Breast epithelium (tissue), 4 donors: Measurements from ENCODE around the gene SORL1. TPM values are rescaled to one million over a fixed set of nuclear protein-coding genes. Genes with fewer than 3 reads are reported as not detected.

Experiments used
- DNase-seq, 2 donors: peaks; one replicate each; pipeline ENCODE4 v3.0.0-alpha.2; 2019; ENCODE audit warnings: low spot score in 2 of 2
- H3K27ac ChIP-seq, 2 donors: fragments of 200-600 bp; sonication (generic) in 1 of 2; one replicate each; pipeline ENCODE4 v1.5.1; 2016 to 2019; ENCODE audit warnings: mild to moderate bottlenecking in 1 of 2
- H3K27me3 ChIP-seq, 2 donors: fragments of 200-600 bp; sonication (generic) in 1 of 2; one replicate each; pipeline versions ENCODE4 v1.5.1 to v1.6.0; 2017 to 2019; ENCODE audit warnings: control low read depth in 1 of 2, mild to moderate bottlenecking in 1 of 2
- H3K36me3 ChIP-seq: fragments of 200-600 bp; one replicate; pipeline ENCODE4 v1.5.1; 2019
- H3K4me1 ChIP-seq, 2 donors: fragments of 200-600 bp; sonication (generic); one replicate each; pipeline ENCODE4 v1.5.1; 2016 to 2019; ENCODE audit warnings: control low read depth in 1 of 2
- H3K4me3 ChIP-seq, 3 donors: fragments of 200-600 bp; sonication (generic); 1 replicate in 2 of 3; 2 replicates in 1 of 3; pipeline ENCODE4 v1.5.1; 2016 to 2019; ENCODE audit warnings: mild to moderate bottlenecking in 3 of 3, moderate library complexity in 2 of 3
- H3K9me3 ChIP-seq, 2 donors: fragments of 200-600 bp; sonication (generic) in 1 of 2; one replicate each; pipeline ENCODE4 v1.5.1; 2016 to 2019; ENCODE audit warnings: control low read depth in 1 of 2
- CTCF ChIP-seq, 3 donors: fragments of 450-650 bp; IDR thresholded peaks; one replicate each; pipeline ENCODE4 v1.5.1; 2016 to 2017; ENCODE audit warnings: antibody characterized with exemption in 3 of 3, mild to moderate bottlenecking in 3 of 3, moderate library complexity in 3 of 3
- POLR2A ChIP-seq: fragments of 450-650 bp; IDR thresholded peaks from one replicate; pipeline ENCODE4 v1.6.1; 2016; ENCODE audit warnings: antibody characterized with exemption, mild to moderate bottlenecking, moderate library complexity
- POLR2AphosphoS5 ChIP-seq, 3 donors: sonication (generic); formaldehyde crosslinking; IDR thresholded peaks; one replicate each; pipeline ENCODE4 v1.6.1; 2017; ENCODE audit warnings: antibody characterized with exemption in 3 of 3
- intact Hi-C: fragments of 100-400 bp; cut with DNase I; formaldehyde crosslinking; loops from one replicate; pipeline ENCODE4 v1.15.1; 2023; ENCODE audit warnings: low total_unique reads
- total RNA-seq, 3 donors: library from RNA; depleted of rRNA; stranded (reverse); fragments of >200 nt; gene quantifications; one replicate each; pipeline ENCODE4 v1.1.0, GENCODE V29; 2016

Gene SORL1
- total RNA-seq, 3 donors from 2014 or later = 3.5 to 64.0 (median 50.8) TPM

- Histone ChIP-seq H3K27ac (no peak overlapping the region), H3K4me3 (no peak overlapping the region), H3K9me3 (no peaks in the 10 kb centered on the region), H3K27me3 (no peaks in the 10 kb centered on the region), H3K36me3 (no peaks in the 10 kb centered on the region), H3K4me1 (no peaks in the 10 kb centered on the region)
- no peak for TF ChIP-seq CTCF (IDR thresholded peaks at IDR 0.05)
- no peak for TF ChIP-seq POLR2A
- TF ChIP-seq POLR2AphosphoS5 (IDR thresholded peaks at IDR 0.05) = no peak
- intact Hi-C loops = no loop called here
- no peak for DNase-seq
These were observed 22.6 kb upstream of the SORL1 start for GRCh38 chr11:121429556-121429955.

GRCh38 chr11:121431820-121432526 is 20.1 kb upstream of the SORL1 start:
- intact Hi-C loops = no loop called here
- Histone ChIP-seq H3K4me3 (no peak overlapping the region), H3K27ac (no peak overlapping the region), H3K27me3 (no peaks in the 10 kb centered on the region), H3K9me3 (no peaks in the 10 kb centered on the region), H3K4me1 (no peaks in the 10 kb centered on the region), H3K36me3 (no peaks in the 10 kb centered on the region)
- no peak for TF ChIP-seq CTCF (IDR thresholded peaks at IDR 0.05)
- TF ChIP-seq POLR2AphosphoS5 (IDR thresholded peaks at IDR 0.05) = no peak
- TF ChIP-seq POLR2A = no peak
- no peak for DNase-seq

- Histone ChIP-seq H3K9me3 (no peaks in the 10 kb centered on the region), H3K4me1 (no peaks in the 10 kb centered on the region), H3K4me3 (no peak overlapping the region), H3K36me3 (no peaks in the 10 kb centered on the region), H3K27ac (no peak overlapping the region), H3K27me3 (no peaks in the 10 kb centered on the region)
- no peak for DNase-seq
- TF ChIP-seq POLR2AphosphoS5 (IDR thresholded peaks at IDR 0.05) (no peak), POLR2A (no peak), CTCF (IDR thresholded peaks at IDR 0.05) (no peak)
- intact Hi-C loops = no loop called here
These were observed 17.0 kb upstream of the SORL1 start for GRCh38 chr11:121435132-121435531.

- intact Hi-C loops = no loop called here
- no peak for DNase-seq
- Histone ChIP-seq H3K4me3 (no peak overlapping the region), H3K9me3 (no peaks in the 10 kb centered on the region), H3K36me3 (no peaks in the 10 kb centered on the region), H3K4me1 (no peaks in the 10 kb centered on the region), H3K27me3 (no peaks in the 10 kb centered on the region), H3K27ac (no peak overlapping the region)
- TF ChIP-seq CTCF (IDR thresholded peaks at IDR 0.05) (no peak), POLR2A (no peak), POLR2AphosphoS5 (IDR thresholded peaks at IDR 0.05) (no peak)
These were observed 16.3 kb upstream of the SORL1 start for GRCh38 chr11:121435551-121436511.
